SK-N-SH treated with all-trans-retinoic acid at 6 μM for 48 hours (cell line): ENCODE measurements around the gene CTNNA3.

Experiments
- ZNF8 ChIP-seq: fragments of 450-650 bp; formaldehyde crosslinking; IDR thresholded peaks from 2 replicates; pipeline ENCODE4 v1.5.0; 2020; ENCODE audit warnings: mild to moderate bottlenecking, moderate library complexity
- TF ChIP-seq, protein P1 (sequence below): fragments of 250-450 bp; sonication (Bioruptor Pico); IDR thresholded peaks from 2 replicates; pipeline ENCODE4 v1.5.1; 2020; ENCODE audit warnings: low read depth, mild to moderate bottlenecking, moderate library complexity

DNA sequence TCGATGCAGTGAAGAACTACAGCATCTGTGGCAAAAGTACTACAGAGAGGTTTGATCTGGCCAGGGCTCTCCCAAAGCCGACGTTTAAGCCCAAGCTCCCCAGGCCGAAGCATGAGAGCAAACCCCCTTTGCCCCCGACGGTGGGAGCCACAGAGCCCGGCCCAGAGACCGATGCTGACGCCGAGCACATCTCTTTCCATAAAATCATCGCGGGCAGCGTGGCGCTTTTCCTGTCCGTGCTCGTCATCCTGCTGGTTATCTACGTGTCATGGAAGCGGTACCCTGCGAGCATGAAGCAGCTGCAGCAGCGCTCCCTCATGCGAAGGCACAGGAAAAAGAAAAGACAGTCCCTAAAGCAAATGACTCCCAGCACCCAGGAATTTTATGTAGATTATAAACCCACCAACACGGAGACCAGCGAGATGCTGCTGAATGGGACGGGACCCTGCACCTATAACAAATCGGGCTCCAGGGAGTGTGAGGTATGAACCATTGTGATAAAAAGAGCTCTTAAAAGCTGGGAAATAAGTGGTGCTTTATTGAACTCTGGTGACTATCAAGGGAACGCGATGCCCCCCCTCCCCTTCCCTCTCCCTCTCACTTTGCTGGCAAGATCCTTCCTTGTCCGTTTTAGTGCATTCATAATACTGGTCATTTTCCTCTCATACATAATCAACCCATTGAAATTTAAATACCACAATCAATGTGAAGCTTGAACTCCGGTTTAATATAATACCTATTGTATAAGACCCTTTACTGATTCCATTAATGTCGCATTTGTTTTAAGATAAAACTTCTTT, 767.8 kb downstream of the CTNNA3 start:
- TF ChIP-seq ZNF8 (CRISPR knock-in tag), result no peak
- TF ChIP-seq, protein P1, sequence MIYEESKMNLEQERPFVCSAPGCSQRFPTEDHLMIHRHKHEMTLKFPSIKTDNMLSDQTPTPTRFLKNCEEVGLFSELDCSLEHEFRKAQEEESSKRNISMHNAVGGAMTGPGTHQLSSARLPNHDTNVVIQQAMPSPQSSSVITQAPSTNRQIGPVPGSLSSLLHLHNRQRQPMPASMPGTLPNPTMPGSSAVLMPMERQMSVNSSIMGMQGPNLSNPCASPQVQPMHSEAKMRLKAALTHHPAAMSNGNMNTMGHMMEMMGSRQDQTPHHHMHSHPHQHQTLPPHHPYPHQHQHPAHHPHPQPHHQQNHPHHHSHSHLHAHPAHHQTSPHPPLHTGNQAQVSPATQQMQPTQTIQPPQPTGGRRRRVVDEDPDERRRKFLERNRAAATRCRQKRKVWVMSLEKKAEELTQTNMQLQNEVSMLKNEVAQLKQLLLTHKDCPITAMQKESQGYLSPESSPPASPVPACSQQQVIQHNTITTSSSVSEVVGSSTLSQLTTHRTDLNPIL (CRISPR knock-in tag), result no peak
